B cell (primary cell): Measurements from ENCODE around the gene TOMM22.

Experiments
- CTCF ChIP-seq: fragments of 200-600 bp; IDR thresholded peaks from one replicate; pipeline ENCODE4 v1.8.0; 2022; ENCODE audit warnings: antibody characterized with exemption, mild to moderate bottlenecking
- EZH2 ChIP-seq: IDR thresholded peaks from 2 replicates; pipeline ENCODE4 v1.6.1; 2012; ENCODE audit warnings: borderline replicate concordance, low read depth, mild to moderate bottlenecking, moderate library complexity, low read length; ENCODE audit not compliant: insufficient read depth, poor library complexity, severe bottlenecking

GRCh38 chr22:38734421-38735100 lies 52.8 kb downstream of the TOMM22 start:
- TF ChIP-seq EZH2 (no peak), CTCF (no peak)
